SU-DHL-6 (cell line): ENCODE data around the gene CLMP.

Source experiments
- H2AFZ ChIP-seq: fragments of 200-600 bp; sonication (generic); 2 replicates; pipeline ENCODE4 v1.6.1; 2014; ENCODE audit warnings: low read depth, mild to moderate bottlenecking, moderate library complexity, mixed read lengths, antibody characterized with exemption, low read length; ENCODE audit not compliant: severe bottlenecking
- H3F3A ChIP-seq: fragments of 200-600 bp; shearing (Covaris generic); 2 replicates; pipeline ENCODE4 v1.6.0; 2016; ENCODE audit warnings: antibody characterized with exemption, mild to moderate bottlenecking; ENCODE audit not compliant: insufficient read depth
- H3K27ac ChIP-seq: fragments of 200-600 bp; sonication (generic); 2 replicates; pipeline ENCODE4 v1.5.1; 2016; ENCODE audit warnings: low read depth, mild to moderate bottlenecking, low read length, moderate library complexity, mixed read lengths
- H3K27me3 ChIP-seq: fragments of 200-600 bp; sonication (generic), shearing (Covaris generic); 2 replicates; pipeline ENCODE4 v1.6.0; 2014; ENCODE audit warnings: mild to moderate bottlenecking, low read length
- H3K36me3 ChIP-seq: fragments of 200-600 bp; sonication (generic); 2 replicates; pipeline ENCODE4 v1.6.1; 2014; ENCODE audit warnings: mild to moderate bottlenecking, low read length, mixed read lengths
- H3K4me2 ChIP-seq: fragments of 300-600, 200-600 bp; shearing (Covaris generic), sonication (generic); 2 replicates; pipeline ENCODE4 v1.6.0; 2014; ENCODE audit warnings: low read length, low read depth, mild to moderate bottlenecking; ENCODE audit not compliant: poor library complexity, severe bottlenecking
- H3K4me3 ChIP-seq: fragments of 200-600 bp; sonication (generic); 2 replicates; pipeline ENCODE4 v1.5.1; 2014; ENCODE audit warnings: antibody characterized with exemption, low read length, mild to moderate bottlenecking, mixed read lengths; ENCODE audit not compliant: insufficient read depth, poor library complexity, severe bottlenecking
- H3K79me2 ChIP-seq: fragments of 200-600 bp; sonication (generic); 2 replicates; pipeline ENCODE4 v1.6.1; 2014; ENCODE audit warnings: mild to moderate bottlenecking, low read length, moderate library complexity; ENCODE audit not compliant: insufficient read depth
- H3K9ac ChIP-seq: fragments of 200-600 bp; sonication (generic); 2 replicates; pipeline ENCODE4 v1.7.0; 2014; ENCODE audit warnings: mild to moderate bottlenecking, low read length
- H3K9me2 ChIP-seq: fragments of 200-600 bp; sonication (generic); replicated peaks from 2 replicates; pipeline ENCODE4 v1.6.1; 2014; ENCODE audit warnings: low read length; ENCODE audit not compliant: insufficient read depth
- H3K9me3 ChIP-seq: fragments of 200-600 bp; sonication (generic); 2 replicates; pipeline ENCODE4 v1.6.1; 2014; ENCODE audit warnings: low read length, mixed read lengths; ENCODE audit not compliant: insufficient read depth
- H4K20me1 ChIP-seq: fragments of 200-600 bp; sonication (generic); 2 replicates; pipeline ENCODE4 v1.6.1; 2014; ENCODE audit warnings: low read depth, mild to moderate bottlenecking, antibody characterized with exemption, low read length, moderate library complexity, mixed read lengths
- EZH2phosphoT487 ChIP-seq: fragments of 200-600 bp; sonication (generic), shearing (Covaris generic); conservative IDR thresholded peaks from 2 replicates; pipeline ENCODE4 v1.6.1; 2018; ENCODE audit warnings: mild to moderate bottlenecking, antibody characterized with exemption, low read length, moderate library complexity, mixed read lengths
- TF ChIP-seq, protein P1 (sequence below): fragments of 200-600 bp; sonication (generic); IDR thresholded peaks from one replicate; pipeline ENCODE4 v1.5.1; 2017; ENCODE audit warnings: antibody characterized with exemption, mild to moderate bottlenecking, low read length, moderate library complexity; ENCODE audit not compliant: insufficient read depth, poor library complexity, severe bottlenecking

Gene CLMP

DNA sequence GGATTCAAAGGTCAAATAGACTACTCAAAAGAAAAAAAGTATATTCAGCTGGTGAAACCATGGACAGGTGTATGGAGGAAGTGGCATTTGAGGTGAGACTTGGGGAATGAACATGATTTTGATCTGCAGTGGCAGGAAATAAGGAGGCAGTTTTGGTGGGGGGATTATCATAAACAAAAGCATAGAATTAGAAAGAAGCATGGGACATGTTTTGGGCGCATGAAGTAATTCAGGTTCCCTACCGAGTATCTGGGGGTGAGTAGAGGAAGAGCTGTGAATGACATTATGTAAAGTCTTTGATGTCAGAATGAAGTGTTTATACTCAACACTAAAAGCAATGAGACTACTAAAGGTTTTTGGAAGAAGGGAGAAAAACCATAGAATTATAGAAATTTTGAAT, 3.1 kb downstream of the CLMP start:
- H4K20me1 ChIP-seq, result no peaks in the 10 kb centered on the region
- no peak overlapping the region for H3K4me3 ChIP-seq
- no peaks in the 10 kb centered on the region for H3K79me2 ChIP-seq
- no peaks in the 10 kb centered on the region for H3K36me3 ChIP-seq
- H2AFZ ChIP-seq, result no peak overlapping the region
- no peak overlapping the region for H3K27ac ChIP-seq
- H3K9me2 ChIP-seq, result no peaks in the 10 kb centered on the region
- no peaks in the 10 kb centered on the region for H3K9me3 ChIP-seq
- no peak for TF ChIP-seq EZH2phosphoT487
- TF ChIP-seq, protein P1, sequence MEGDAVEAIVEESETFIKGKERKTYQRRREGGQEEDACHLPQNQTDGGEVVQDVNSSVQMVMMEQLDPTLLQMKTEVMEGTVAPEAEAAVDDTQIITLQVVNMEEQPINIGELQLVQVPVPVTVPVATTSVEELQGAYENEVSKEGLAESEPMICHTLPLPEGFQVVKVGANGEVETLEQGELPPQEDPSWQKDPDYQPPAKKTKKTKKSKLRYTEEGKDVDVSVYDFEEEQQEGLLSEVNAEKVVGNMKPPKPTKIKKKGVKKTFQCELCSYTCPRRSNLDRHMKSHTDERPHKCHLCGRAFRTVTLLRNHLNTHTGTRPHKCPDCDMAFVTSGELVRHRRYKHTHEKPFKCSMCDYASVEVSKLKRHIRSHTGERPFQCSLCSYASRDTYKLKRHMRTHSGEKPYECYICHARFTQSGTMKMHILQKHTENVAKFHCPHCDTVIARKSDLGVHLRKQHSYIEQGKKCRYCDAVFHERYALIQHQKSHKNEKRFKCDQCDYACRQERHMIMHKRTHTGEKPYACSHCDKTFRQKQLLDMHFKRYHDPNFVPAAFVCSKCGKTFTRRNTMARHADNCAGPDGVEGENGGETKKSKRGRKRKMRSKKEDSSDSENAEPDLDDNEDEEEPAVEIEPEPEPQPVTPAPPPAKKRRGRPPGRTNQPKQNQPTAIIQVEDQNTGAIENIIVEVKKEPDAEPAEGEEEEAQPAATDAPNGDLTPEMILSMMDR, result no peak
- no peak overlapping the region for H3K4me2 ChIP-seq
- no peaks in the 10 kb centered on the region for H3K27me3 ChIP-seq
- H3F3A ChIP-seq, result no peaks in the 10 kb centered on the region
- no peak overlapping the region for H3K9ac ChIP-seq

GRCh38 chr11:123190518-123190917, 4.5 kb downstream of the CLMP start:
- Histone ChIP-seq H3K27ac (no peak overlapping the region), H3K9me2 (no peaks in the 10 kb centered on the region), H3K9me3 (no peaks in the 10 kb centered on the region), H3K27me3 (no peaks in the 10 kb centered on the region), H3K36me3 (no peaks in the 10 kb centered on the region), H3K9ac (no peak overlapping the region), H2AFZ (no peak overlapping the region), H4K20me1 (no peaks in the 10 kb centered on the region), H3K4me3 (no peak overlapping the region), H3K79me2 (no peaks in the 10 kb centered on the region), H3F3A (no peaks in the 10 kb centered on the region), H3K4me2 (no peak overlapping the region)
- TF ChIP-seq, protein P1, result no peak
- no peak for TF ChIP-seq EZH2phosphoT487

GRCh38 chr11:123188508-123189165, 6.4 kb downstream of the CLMP start:
- H3K9me2 ChIP-seq, result no peaks in the 10 kb centered on the region
- no peak overlapping the region for H2AFZ ChIP-seq
- no peak overlapping the region for H3K4me2 ChIP-seq
- no peaks in the 10 kb centered on the region for H4K20me1 ChIP-seq
- no peaks in the 10 kb centered on the region for H3K27me3 ChIP-seq
- H3K4me3 ChIP-seq, result no peak overlapping the region
- H3K27ac ChIP-seq, result no peak overlapping the region
- no peak for TF ChIP-seq EZH2phosphoT487
- TF ChIP-seq, protein P1, result no peak
- H3K9ac ChIP-seq, result no peak overlapping the region
- H3K36me3 ChIP-seq, result no peaks in the 10 kb centered on the region
- no peaks in the 10 kb centered on the region for H3K79me2 ChIP-seq
- no peaks in the 10 kb centered on the region for H3K9me3 ChIP-seq
- no peaks in the 10 kb centered on the region for H3F3A ChIP-seq
